ENCODE data around the gene DENND2D.

Gene DENND2D

GRCh38 chr1:111175349-111175748 is 25.1 kb downstream of the DENND2D start:
- DNase-seq (ENCODE audit: low read depth, low spot score): no peak

GRCh38 chr1:111174070-111174469 is 26.4 kb downstream of the DENND2D start:
- DNase-seq (ENCODE audit: low read depth, low spot score): no peak

GRCh38 chr1:111172463-111172862 is 28.0 kb downstream of the DENND2D start:
- no peak for DNase-seq (ENCODE audit: low read depth, low spot score)

- no peak for DNase-seq (ENCODE audit: low read depth, low spot score)
Observed at GRCh38 chr1:111164151-111164550, 36.3 kb downstream of the DENND2D start.

GRCh38 chr1:111163363-111163762 is 37.1 kb downstream of the DENND2D start:
- no peak for DNase-seq (ENCODE audit: low read depth, low spot score)

GRCh38 chr1:111162488-111162880 is 38.0 kb downstream of the DENND2D start:
- DNase-seq (ENCODE audit: low read depth, low spot score): no peak

- DNase-seq (ENCODE audit: low read depth, low spot score): no peak
Observed at GRCh38 chr1:111161843-111162487, 38.5 kb downstream of the DENND2D start.

- no peak for DNase-seq (ENCODE audit: low read depth, low spot score)
Observed at GRCh38 chr1:111157431-111157830, 43.0 kb downstream of the DENND2D start.

GRCh38 chr1:111154021-111154999 is 46.1 kb downstream of the DENND2D start:
- DNase-seq (ENCODE audit: low read depth, low spot score): no peak

GRCh38 chr1:111151838-111152237 is 48.6 kb downstream of the DENND2D start:
- DNase-seq (ENCODE audit: low read depth, low spot score): no peak

GRCh38 chr1:111148376-111148881 is 52.0 kb downstream of the DENND2D start:
- no peak for DNase-seq (ENCODE audit: low read depth, low spot score)

GRCh38 chr1:111147948-111148347 is 52.5 kb downstream of the DENND2D start:
- no peak for DNase-seq (ENCODE audit: low read depth, low spot score)

- no peak for DNase-seq (ENCODE audit: low read depth, low spot score)
Observed at GRCh38 chr1:111145963-111146768, 54.3 kb downstream of the DENND2D start.

GRCh38 chr1:111145542-111145941 is 54.9 kb downstream of the DENND2D start:
- DNase-seq (ENCODE audit: low read depth, low spot score): no peak

- no peak for DNase-seq (ENCODE audit: low read depth, low spot score)
Observed at GRCh38 chr1:111142356-111142975, 58.0 kb downstream of the DENND2D start.

GRCh38 chr1:111141245-111142220 is 58.9 kb downstream of the DENND2D start:
- no peak for DNase-seq (ENCODE audit: low read depth, low spot score)

GRCh38 chr1:111140680-111140967 is 59.8 kb downstream of the DENND2D start:
- DNase-seq (ENCODE audit: low read depth, low spot score): peak; percentile 3

- peak; percentile 82 for DNase-seq (ENCODE audit: low read depth, low spot score)
Observed at GRCh38 chr1:111139956-111140679, 60.3 kb downstream of the DENND2D start, which contains the start of the genes CEPT1 and DRAM2. TSS of gene CEPT1 (plus strand) at chr1:111140223. CDS start at chr1:111147715, 7,492 bp downstream. TSS of gene DRAM2 (minus strand) at chr1:111140093. CDS start at chr1:111131554, 8,539 bp downstream.

GRCh38 chr1:111139324-111139955 is 61.0 kb downstream of the DENND2D start:
- peak; percentile 28 for DNase-seq (ENCODE audit: low read depth, low spot score)

All from smooth muscle cell of the brain vasculature (primary cell).